NB4 (cell line): ENCODE data around the gene HGS.

Experiments used
- DNase-seq: peaks from one replicate; pipeline ENCODE4 v3.0.0; 2010; ENCODE audit warnings: low read depth
- H3K4me3 ChIP-seq: one replicate; pipeline ENCODE4 v1.5.1; 2011; ENCODE audit warnings: mild to moderate bottlenecking, low read depth, low read length, moderate library complexity
- MYC ChIP-seq: IDR thresholded peaks from 2 replicates; pipeline ENCODE4 v1.6.1; 2011; ENCODE audit warnings: low read depth, low read length
- POLR2A ChIP-seq: IDR thresholded peaks from 2 replicates; pipeline ENCODE4 v1.6.1; 2011; ENCODE audit warnings: mild to moderate bottlenecking; ENCODE audit not compliant: insufficient read length; ENCODE audit errors: extremely low read depth
- TF ChIP-seq, protein P1 (sequence below): IDR thresholded peaks from one replicate; pipeline ENCODE4 v1.5.1; 2012; ENCODE audit warnings: low read depth, low read length
- TF ChIP-seq, protein P2 (sequence below): IDR thresholded peaks from 2 replicates; pipeline ENCODE4 v1.6.1; 2011; ENCODE audit warnings: low read depth, low read length

Gene HGS

DNA sequence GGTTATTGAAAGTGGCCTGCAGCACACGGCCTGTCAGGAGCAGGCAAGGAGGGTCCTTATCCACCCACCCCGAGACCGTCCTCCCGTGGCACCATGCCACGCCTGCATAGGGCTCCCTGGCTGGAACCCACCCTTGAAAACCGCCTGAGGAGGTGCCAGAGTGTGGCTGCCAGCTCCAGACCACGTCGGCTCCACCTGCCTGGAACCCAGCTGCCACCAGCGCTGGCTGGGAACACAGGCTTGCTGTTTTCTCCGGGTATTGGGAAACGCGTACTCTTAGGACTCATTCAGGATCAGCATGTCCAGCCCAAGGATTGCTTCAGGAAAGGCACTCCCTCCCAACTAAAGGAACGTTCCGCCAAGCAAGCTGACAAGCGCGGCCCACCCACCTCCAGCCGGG lies 6.9 kb upstream of the HGS start:
- no peak overlapping the region for H3K4me3 ChIP-seq
- TF ChIP-seq MYC (no peak), POLR2A (no peak)
- TF ChIP-seq, protein P1, sequence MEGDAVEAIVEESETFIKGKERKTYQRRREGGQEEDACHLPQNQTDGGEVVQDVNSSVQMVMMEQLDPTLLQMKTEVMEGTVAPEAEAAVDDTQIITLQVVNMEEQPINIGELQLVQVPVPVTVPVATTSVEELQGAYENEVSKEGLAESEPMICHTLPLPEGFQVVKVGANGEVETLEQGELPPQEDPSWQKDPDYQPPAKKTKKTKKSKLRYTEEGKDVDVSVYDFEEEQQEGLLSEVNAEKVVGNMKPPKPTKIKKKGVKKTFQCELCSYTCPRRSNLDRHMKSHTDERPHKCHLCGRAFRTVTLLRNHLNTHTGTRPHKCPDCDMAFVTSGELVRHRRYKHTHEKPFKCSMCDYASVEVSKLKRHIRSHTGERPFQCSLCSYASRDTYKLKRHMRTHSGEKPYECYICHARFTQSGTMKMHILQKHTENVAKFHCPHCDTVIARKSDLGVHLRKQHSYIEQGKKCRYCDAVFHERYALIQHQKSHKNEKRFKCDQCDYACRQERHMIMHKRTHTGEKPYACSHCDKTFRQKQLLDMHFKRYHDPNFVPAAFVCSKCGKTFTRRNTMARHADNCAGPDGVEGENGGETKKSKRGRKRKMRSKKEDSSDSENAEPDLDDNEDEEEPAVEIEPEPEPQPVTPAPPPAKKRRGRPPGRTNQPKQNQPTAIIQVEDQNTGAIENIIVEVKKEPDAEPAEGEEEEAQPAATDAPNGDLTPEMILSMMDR: no peak
- TF ChIP-seq, protein P2, sequence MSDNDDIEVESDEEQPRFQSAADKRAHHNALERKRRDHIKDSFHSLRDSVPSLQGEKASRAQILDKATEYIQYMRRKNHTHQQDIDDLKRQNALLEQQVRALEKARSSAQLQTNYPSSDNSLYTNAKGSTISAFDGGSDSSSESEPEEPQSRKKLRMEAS: no peak
- DNase-seq: no peak

DNA sequence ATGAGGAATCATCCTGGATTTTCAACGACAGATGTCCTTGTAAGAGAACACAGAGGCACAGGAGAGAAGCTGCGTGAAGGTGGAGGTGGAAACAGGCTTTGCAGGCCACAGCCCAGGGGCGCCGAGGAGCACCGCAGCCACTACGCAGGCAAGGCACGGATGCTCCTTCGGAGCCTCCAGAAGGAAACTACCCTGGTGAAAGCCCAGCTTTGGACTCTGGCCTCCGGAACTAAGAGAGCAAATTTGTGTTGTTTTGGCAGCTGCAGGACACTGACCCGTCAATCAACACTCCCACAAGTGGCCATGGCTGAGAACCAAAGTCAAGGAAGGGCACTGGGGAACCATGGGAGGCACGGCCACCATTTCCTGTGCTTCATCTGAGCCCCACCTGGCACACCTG lies 3.7 kb upstream of the HGS start:
- no peak overlapping the region for H3K4me3 ChIP-seq
- no peak for DNase-seq
- TF ChIP-seq, protein P2: no peak

DNA sequence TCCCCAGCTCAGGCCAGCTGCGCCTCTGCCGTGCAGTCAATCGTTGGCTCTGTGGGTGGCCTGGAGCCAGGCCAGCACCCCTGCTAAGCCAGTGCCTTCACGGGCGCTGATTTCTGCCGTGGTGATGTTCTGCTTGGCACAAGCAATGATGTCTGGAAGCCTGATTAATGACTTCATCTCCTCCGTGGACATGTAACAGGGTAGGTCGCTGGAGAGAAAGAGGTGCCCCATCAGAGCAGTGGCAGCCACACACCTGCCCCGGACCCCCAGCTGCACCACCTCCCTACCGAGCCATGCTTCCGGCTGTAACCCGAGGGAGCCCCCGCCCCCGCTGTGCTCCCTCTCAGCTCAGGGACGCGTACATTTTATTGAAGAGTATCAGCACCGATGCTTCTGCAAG lies 2.1 kb upstream of the HGS start:
- no peak for DNase-seq
- no peak overlapping the region for H3K4me3 ChIP-seq

DNA sequence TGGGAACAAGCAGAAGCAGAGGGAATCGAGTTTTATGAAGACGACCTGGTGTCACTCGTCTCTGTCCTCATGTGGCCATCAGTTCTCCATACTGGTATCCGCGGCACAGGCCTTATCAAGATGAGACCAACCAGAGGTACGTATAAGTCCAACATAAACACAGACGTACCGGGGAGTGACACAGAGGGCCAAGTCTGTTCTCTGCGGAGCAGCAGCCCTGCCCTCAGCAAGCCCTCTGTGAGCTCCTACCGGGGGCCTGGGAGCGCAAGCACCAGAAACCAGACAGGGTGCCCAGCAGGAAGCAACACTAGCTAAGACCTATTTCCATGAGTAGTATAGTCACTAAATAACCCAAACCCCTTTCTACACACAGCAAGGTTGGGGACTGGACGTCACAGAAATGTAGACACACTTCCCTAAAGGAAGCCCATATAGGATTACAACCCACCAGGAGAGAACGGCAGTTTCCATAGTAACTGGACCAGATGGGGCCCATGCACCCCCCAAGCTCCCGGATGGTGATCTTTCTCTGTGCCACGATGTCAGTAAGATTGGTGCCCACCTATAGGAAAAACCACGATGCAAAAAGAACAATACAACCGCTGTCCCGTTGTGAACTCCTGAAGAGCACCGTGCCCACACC lies 1.1 kb upstream of the HGS start:
- no peak; the same call in 1 of the 2 replicates for TF ChIP-seq MYC
- TF ChIP-seq, protein P1: no peak
- TF ChIP-seq POLR2A: no peak
- TF ChIP-seq, protein P2: no peak
- DNase-seq: peak; percentile 33
- peak overlapping the region; percentile 77 for H3K4me3 ChIP-seq

More for the DNA sequence above, 2.1 kb upstream of the HGS start:
- TF ChIP-seq, protein P1: no peak
- TF ChIP-seq MYC (no peak), POLR2A (no peak)
- TF ChIP-seq, protein P2: no peak

DNA sequence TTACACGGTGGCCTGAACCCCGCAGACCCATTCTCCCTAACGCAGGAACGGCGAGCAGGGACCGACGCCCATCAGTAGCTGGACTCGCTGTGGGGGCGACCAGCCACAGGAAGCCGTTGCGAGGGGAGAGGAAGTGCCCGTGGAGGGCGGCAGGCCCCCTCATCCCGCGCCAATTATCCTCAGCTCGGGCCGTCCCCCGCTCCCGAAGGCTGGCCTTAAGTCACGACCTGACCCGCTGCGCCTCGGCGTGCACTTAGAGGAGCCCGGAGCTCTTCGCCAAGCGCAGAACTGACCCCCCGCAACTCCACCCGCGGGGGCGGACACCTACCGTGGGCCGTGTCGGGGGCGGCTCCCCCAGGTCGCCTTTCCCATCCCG lies 615 bp upstream of the HGS start:
- DNase-seq: peak; percentile 55
- H3K4me3 ChIP-seq: peak overlapping the region; percentile 77
- TF ChIP-seq MYC (no peak), POLR2A (no peak)
- TF ChIP-seq, protein P1: no peak
- TF ChIP-seq, protein P2: no peak

DNA sequence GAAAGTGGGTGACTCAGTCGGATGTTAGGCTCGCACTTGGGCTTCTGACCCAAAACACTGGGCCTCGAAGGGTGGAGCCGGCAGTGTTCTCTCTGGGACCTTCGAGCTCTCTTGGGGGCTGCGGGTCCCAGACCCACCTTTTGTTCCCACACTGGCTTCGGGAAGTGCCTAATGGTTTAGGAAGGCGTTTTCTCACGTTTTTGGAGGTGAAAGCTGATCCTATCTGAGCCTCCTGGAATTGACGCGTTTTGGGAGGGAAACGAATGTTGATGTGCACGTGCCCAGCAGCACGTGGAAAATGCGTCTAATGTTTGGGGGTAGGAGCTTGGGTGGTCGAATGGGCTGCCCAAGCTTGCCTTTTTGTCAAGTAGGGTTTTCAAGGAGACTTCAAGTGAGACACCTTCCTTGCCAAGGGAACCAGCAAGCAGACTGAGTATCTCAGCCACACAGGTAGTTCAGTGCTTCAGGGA lies 666 bp downstream of the HGS start:
- TF ChIP-seq, protein P2: peak; percentile 77; the same call in 1 of the 2 replicates
- TF ChIP-seq MYC: no peak
- TF ChIP-seq POLR2A: no peak
- TF ChIP-seq, protein P1: no peak
- peak overlapping the region; percentile 90 for H3K4me3 ChIP-seq
- DNase-seq: no peak
